ENCODE data around the gene CASK. TPM values are rescaled to one million over a fixed set of nuclear protein-coding genes. Genes with fewer than 3 reads are reported as not detected.

Gene CASK
- total and polyA plus RNA-seq, 5 donors from 2014 or later: 8.4 to 168 (median 20.2) TPM

DNA sequence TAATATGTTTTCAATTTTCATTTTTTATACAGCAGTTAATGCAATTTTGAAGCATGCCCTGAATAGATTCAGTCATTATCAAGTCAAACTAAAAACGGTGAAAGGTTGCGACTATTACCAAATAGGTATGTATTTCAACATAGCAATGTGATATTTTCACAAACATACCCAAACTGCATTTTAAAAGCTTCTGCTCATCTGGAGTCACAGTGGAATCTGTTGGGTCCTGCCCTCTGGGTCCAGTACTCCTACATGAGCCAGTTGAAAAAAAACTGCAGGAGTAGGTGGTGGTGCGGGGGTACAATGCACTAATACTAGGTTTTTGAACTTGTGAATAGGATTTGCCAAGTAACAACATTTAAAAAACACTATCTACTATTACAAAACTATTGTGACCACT lies 233.6 kb downstream of the CASK start:
- DNase-seq: no peak
- H3K4me3 Mint-ChIP-seq: no peak overlapping the region
- peaks cover 8% of the 10 kb centered on the region for H3K36me3 Mint-ChIP-seq
- peaks cover 11 to 58% (median 39%) of the 10 kb centered on the region in 4 donors for H3K4me1 Mint-ChIP-seq
- Histone ChIP-seq H3K27ac (ENCODE audit: insufficient read depth, low read length, poor library complexity, severe bottlenecking) (no peak overlapping the region), H3K9me3 (ENCODE audit: control insufficient read depth in 2 of 2, low read length in 2 of 2) (no peaks in the 10 kb centered on the region), H3K4me1 (ENCODE audit: control insufficient read depth, insufficient read depth, low read length, poor library complexity, severe bottlenecking) (peaks cover 8% of the 10 kb centered on the region), H3K27me3 (ENCODE audit: control insufficient read depth, insufficient read depth, low read length) (no peaks in the 10 kb centered on the region), H3K4me3 (ENCODE audit: low read depth, low read length) (no peak overlapping the region), H3K36me3 (ENCODE audit: control insufficient read depth, insufficient read depth, low read length) (peaks cover 10% of the 10 kb centered on the region)
- H3K27ac Mint-ChIP-seq: peak overlapping the region in 1 of 3 donors; percentile 63
- no peaks in the 10 kb centered on the region for H3K9me3 Mint-ChIP-seq
- no peaks in the 10 kb centered on the region for H3K27me3 Mint-ChIP-seq
- no peak for ATAC-seq (ENCODE audit: low read depth in 2 of 2)

DNA sequence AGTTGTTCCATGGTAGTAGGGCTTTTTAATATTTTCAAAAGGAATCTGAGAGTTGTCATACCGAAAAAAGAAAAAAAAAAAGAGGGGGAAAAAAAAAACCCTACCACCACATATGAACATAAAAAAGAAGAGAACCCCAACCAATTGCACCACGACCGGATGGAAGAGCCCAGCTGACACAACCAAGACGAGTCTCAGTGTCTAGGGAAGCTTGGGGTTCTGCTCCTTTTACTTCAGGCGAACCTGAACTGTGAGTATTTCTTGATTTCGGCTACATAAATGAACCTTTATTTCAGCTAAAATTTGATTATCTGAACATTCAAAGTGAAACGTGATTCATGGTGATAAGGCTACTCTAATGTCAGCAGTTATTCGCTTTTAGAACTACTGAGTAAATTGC lies 234.5 kb downstream of the CASK start, which contains the start of gene GPR34:
GPR34 (plus strand) TSS at position 139 of the 400 bp plus-strand sequence. CDS start 6,661 bp downstream, outside the sequence.
- Histone ChIP-seq H3K27ac (ENCODE audit: insufficient read depth, low read length, poor library complexity, severe bottlenecking) (no peak within 1 kb of the TSS), H3K4me3 (ENCODE audit: low read depth, low read length) (no peak within 1 kb of the TSS), H3K36me3 (ENCODE audit: control insufficient read depth, insufficient read depth, low read length) (peaks cover 10% of the 10 kb centered on the region), H3K4me1 (ENCODE audit: control insufficient read depth, insufficient read depth, low read length, poor library complexity, severe bottlenecking) (peaks cover 8% of the 10 kb centered on the region), H3K9me3 (ENCODE audit: control insufficient read depth in 2 of 2, low read length in 2 of 2) (no peaks in the 10 kb centered on the region), H3K27me3 (ENCODE audit: control insufficient read depth, insufficient read depth, low read length) (no peaks in the 10 kb centered on the region)
- peaks cover 11 to 50% (median 34%) of the 10 kb centered on the region in 4 donors for H3K4me1 Mint-ChIP-seq
- H3K27me3 Mint-ChIP-seq: no peaks in the 10 kb centered on the region
- H3K9me3 Mint-ChIP-seq: no peaks in the 10 kb centered on the region
- peak within 1 kb of the TSS in 1 of 3 donors; percentile 63 for H3K27ac Mint-ChIP-seq
- H3K4me3 Mint-ChIP-seq: peak within 1 kb of the TSS in 2 of 4 donors; percentile 47 to 75
- H3K36me3 Mint-ChIP-seq: peaks cover 7% of the 10 kb centered on the region
- peak in 1 of 2 donors; percentile 46 for ATAC-seq (ENCODE audit: low read depth in 2 of 2)
- DNase-seq: peak in 1 of 3 donors; percentile 38

DNA sequence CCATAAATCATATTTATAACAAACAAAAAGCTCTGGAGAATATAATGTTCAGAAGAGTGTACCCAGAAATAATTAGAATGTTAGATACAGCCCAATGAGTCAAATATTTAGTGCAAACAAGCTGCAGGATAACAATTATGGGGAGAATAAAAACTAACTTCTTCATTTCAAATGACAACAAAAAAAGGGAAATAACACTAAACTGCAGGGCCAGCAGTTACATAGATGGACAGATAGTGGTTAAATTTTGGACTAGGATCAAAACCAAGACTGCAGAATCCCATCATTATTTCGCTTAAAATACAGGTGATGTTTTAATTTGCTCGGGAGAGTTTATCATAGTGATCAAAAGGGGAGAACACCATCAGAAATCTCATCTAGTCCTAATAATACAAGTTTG lies 235.2 kb downstream of the CASK start:
- Histone ChIP-seq H3K36me3 (ENCODE audit: control insufficient read depth, insufficient read depth, low read length) (peaks cover 10% of the 10 kb centered on the region), H3K27me3 (ENCODE audit: control insufficient read depth, insufficient read depth, low read length) (no peaks in the 10 kb centered on the region), H3K27ac (ENCODE audit: insufficient read depth, low read length, poor library complexity, severe bottlenecking) (no peak overlapping the region), H3K4me3 (ENCODE audit: low read depth, low read length) (no peak overlapping the region), H3K9me3 (ENCODE audit: control insufficient read depth in 2 of 2, low read length in 2 of 2) (no peaks in the 10 kb centered on the region), H3K4me1 (ENCODE audit: control insufficient read depth, insufficient read depth, low read length, poor library complexity, severe bottlenecking) (peaks cover 7% of the 10 kb centered on the region)
- Mint-ChIP-seq H3K4me1 (peaks cover 11 to 44% (median 30%) of the 10 kb centered on the region in 4 donors), H3K27ac (no peak overlapping the region), H3K4me3 (no peak overlapping the region), H3K27me3 (no peaks in the 10 kb centered on the region), H3K9me3 (no peaks in the 10 kb centered on the region), H3K36me3 (peaks cover 4% of the 10 kb centered on the region)
- DNase-seq (no peak), ATAC-seq (ENCODE audit: low read depth in 2 of 2) (no peak)

DNA sequence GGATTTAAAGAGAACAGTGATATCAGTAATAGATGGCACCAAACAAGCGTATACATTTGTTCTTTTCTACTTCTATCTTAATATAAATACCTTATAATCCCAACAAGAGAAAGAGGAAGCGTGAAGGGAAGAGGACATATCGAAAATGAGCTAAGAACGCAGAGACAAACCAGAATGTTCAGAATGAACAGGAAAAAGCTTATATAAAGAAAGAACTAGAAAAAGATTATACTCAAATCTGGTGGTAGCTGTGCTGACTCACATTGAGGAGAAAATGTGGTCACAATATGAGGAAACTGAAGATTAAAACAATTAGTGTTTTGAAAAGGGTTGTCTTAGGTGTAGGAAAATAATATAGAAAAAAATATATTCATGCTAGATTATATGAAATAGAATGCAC lies 236.6 kb downstream of the CASK start:
- H3K9me3 ChIP-seq (ENCODE audit: control insufficient read depth in 2 of 2, low read length in 2 of 2): no peaks in the 10 kb centered on the region
- no peak overlapping the region for H3K4me3 Mint-ChIP-seq
- peaks cover 6% of the 10 kb centered on the region for H3K36me3 ChIP-seq (ENCODE audit: control insufficient read depth, insufficient read depth, low read length)
- peaks cover 4% of the 10 kb centered on the region for H3K36me3 Mint-ChIP-seq
- H3K27me3 Mint-ChIP-seq: no peaks in the 10 kb centered on the region
- H3K9me3 Mint-ChIP-seq: no peaks in the 10 kb centered on the region
- H3K4me1 ChIP-seq (ENCODE audit: control insufficient read depth, insufficient read depth, low read length, poor library complexity, severe bottlenecking): no peaks in the 10 kb centered on the region
- H3K4me1 Mint-ChIP-seq: peaks cover 6 to 35% (median 19%) of the 10 kb centered on the region in 4 donors
- no peak overlapping the region for H3K4me3 ChIP-seq (ENCODE audit: low read depth, low read length)
- ATAC-seq (ENCODE audit: low read depth in 2 of 2): no peak
- no peaks in the 10 kb centered on the region for H3K27me3 ChIP-seq (ENCODE audit: control insufficient read depth, insufficient read depth, low read length)
- H3K27ac ChIP-seq (ENCODE audit: insufficient read depth, low read length, poor library complexity, severe bottlenecking): no peak overlapping the region
- peak overlapping the region in 1 of 3 donors; percentile 66 for H3K27ac Mint-ChIP-seq
- no peak for DNase-seq

DNA sequence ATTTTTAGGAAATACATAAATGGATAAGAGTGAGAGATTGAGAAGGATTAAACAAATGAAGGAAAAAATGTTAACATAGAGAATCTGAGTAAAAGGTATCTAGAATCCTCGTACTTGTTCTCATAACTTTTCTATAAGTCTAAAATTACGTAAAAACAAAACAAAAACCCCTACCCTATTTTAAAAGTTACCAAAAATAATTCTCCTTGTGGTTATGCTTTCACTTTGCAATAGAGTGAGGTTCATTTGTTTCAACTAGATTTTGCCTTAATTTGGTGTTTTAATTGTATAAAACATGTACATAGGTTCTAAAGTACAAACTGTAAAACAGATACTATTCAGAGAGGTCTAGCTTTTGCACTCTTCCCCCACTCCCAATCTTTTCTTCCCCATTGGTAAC lies 238.4 kb downstream of the CASK start:
- H3K4me1 Mint-ChIP-seq: peaks cover 6 to 24% (median 16%) of the 10 kb centered on the region in 4 donors

DNA sequence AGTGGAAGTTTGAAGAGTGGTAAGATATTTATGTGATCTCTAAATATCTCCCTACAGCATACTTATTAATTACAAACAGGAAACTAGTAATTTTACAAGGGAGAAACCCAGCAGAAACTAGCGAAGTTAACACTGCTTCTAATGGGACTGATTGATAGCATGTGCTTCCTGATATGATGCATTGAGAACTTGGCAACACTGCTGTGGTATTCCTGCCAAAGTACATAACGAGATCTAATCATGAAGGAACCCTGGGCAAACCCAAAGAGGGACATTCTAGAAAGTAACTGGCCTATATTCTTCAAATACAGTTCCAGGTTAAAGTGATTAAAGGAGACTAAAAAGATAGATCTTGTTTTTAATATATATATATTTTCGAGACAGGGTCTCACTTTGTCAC lies 239.2 kb downstream of the CASK start:
- DNase-seq (no peak), ATAC-seq (ENCODE audit: low read depth in 2 of 2) (no peak)
- Histone ChIP-seq H3K4me1 (ENCODE audit: control insufficient read depth, insufficient read depth, low read length, poor library complexity, severe bottlenecking) (no peaks in the 10 kb centered on the region), H3K4me3 (ENCODE audit: low read depth, low read length) (no peak overlapping the region), H3K27me3 (ENCODE audit: control insufficient read depth, insufficient read depth, low read length) (no peaks in the 10 kb centered on the region), H3K36me3 (ENCODE audit: control insufficient read depth, insufficient read depth, low read length) (peaks cover 7% of the 10 kb centered on the region), H3K9me3 (ENCODE audit: control insufficient read depth in 2 of 2, low read length in 2 of 2) (no peaks in the 10 kb centered on the region), H3K27ac (ENCODE audit: insufficient read depth, low read length, poor library complexity, severe bottlenecking) (no peak overlapping the region)
- peaks cover 4% of the 10 kb centered on the region for H3K36me3 Mint-ChIP-seq
- H3K9me3 Mint-ChIP-seq: no peaks in the 10 kb centered on the region
- H3K4me3 Mint-ChIP-seq: no peak overlapping the region
- peaks cover 6 to 21% (median 16%) of the 10 kb centered on the region in 4 donors for H3K4me1 Mint-ChIP-seq
- no peak overlapping the region for H3K27ac Mint-ChIP-seq
- no peaks in the 10 kb centered on the region for H3K27me3 Mint-ChIP-seq

More for the DNA sequence above, 238.4 kb downstream of the CASK start:
- no peak overlapping the region for H3K4me3 Mint-ChIP-seq
- H3K27ac Mint-ChIP-seq: peak overlapping the region in 1 of 3 donors; percentile 89
- H3K36me3 Mint-ChIP-seq: peaks cover 4% of the 10 kb centered on the region
- no peak overlapping the region for H3K4me3 ChIP-seq (ENCODE audit: low read depth, low read length)
- H3K9me3 ChIP-seq (ENCODE audit: control insufficient read depth in 2 of 2, low read length in 2 of 2): no peaks in the 10 kb centered on the region
- no peak for ATAC-seq (ENCODE audit: low read depth in 2 of 2)
- no peak overlapping the region for H3K27ac ChIP-seq (ENCODE audit: insufficient read depth, low read length, poor library complexity, severe bottlenecking)
- H3K27me3 Mint-ChIP-seq: no peaks in the 10 kb centered on the region
- no peaks in the 10 kb centered on the region for H3K9me3 Mint-ChIP-seq
- peaks cover 6% of the 10 kb centered on the region for H3K36me3 ChIP-seq (ENCODE audit: control insufficient read depth, insufficient read depth, low read length)
- no peaks in the 10 kb centered on the region for H3K27me3 ChIP-seq (ENCODE audit: control insufficient read depth, insufficient read depth, low read length)
- no peaks in the 10 kb centered on the region for H3K4me1 ChIP-seq (ENCODE audit: control insufficient read depth, insufficient read depth, low read length, poor library complexity, severe bottlenecking)
- DNase-seq: no peak

DNA sequence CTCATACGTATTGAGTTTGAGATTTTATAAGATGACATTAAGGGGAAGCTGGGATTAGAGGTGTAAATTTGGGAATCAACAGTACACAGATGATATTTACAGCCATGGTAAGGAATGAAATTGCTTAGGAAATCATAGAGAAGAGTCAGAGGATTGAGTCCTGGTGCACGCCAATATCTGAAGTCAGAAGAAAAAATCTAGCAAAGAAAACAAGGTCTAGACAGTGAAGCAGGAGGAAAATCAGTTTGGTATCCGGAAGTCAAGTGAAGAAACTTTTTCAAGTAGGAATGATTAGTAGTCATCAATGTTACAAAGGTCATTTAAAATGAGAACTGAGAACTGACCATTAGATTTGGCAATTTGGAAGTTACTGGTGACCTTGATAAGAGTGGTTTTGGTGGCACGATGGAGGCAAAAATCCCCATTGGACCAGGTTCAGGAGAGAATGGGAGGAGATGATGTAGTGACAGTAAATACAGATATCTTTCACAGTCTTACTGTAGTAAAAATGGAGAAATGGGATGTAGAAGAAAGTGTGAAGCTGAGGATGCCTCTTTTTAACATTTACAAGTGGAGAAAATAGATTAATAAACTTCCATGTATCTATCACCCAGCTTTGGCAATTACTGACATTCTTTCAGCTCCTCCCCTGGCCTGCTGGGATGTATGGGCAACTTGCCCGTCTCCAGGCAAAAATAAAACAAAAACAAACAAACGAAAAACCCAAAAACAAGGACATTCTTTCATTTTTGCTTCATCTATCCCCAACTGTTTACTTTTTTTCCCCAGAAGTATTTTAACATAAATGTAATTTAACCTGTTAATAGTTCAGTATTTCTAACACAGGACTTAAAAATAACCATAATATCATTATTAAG lies 245.9 kb downstream of the CASK start:
- H3K36me3 ChIP-seq (ENCODE audit: control insufficient read depth, insufficient read depth, low read length): peaks cover 4% of the 10 kb centered on the region
- Mint-ChIP-seq H3K9me3 (peaks cover 0 to 3% (median 0%) of the 10 kb centered on the region in 7 donors), H3K27ac (peak overlapping the region in 1 of 3 donors; percentile 91), H3K4me3 (no peak overlapping the region), H3K27me3 (no peaks in the 10 kb centered on the region), H3K4me1 (peaks cover 8 to 25% (median 19%) of the 10 kb centered on the region in 4 donors), H3K36me3 (peaks cover 4% of the 10 kb centered on the region)
- no peak for ATAC-seq (ENCODE audit: low read depth in 2 of 2)
- DNase-seq: no peak
- no peaks in the 10 kb centered on the region for H3K9me3 ChIP-seq (ENCODE audit: control insufficient read depth in 2 of 2, low read length in 2 of 2)
- H3K4me1 ChIP-seq (ENCODE audit: control insufficient read depth, insufficient read depth, low read length, poor library complexity, severe bottlenecking): no peaks in the 10 kb centered on the region
- H3K27me3 ChIP-seq (ENCODE audit: control insufficient read depth, insufficient read depth, low read length): no peaks in the 10 kb centered on the region
- H3K4me3 ChIP-seq (ENCODE audit: low read depth, low read length): no peak overlapping the region
- no peak overlapping the region for H3K27ac ChIP-seq (ENCODE audit: insufficient read depth, low read length, poor library complexity, severe bottlenecking)

Measured in CD4-positive, CD25-positive, alpha-beta regulatory T cell (primary cell).